GM18951 (cell line): ENCODE data around the gene MEAK7.

Experiments
- POLR2A ChIP-seq: IDR thresholded peaks from 4 replicates; pipeline ENCODE4 v1.6.1; 2011; ENCODE audit warnings: mild to moderate bottlenecking; ENCODE audit not compliant: insufficient read length, insufficient read depth; ENCODE audit errors: extremely low read depth
- in situ Hi-C: fragments of 300-500 bp; cut with MboI; formaldehyde crosslinking; loops from one replicate; pipeline ENCODE4 v1.12.0; 2022; ENCODE audit warnings: low sequenced_read_pairs, mixed read lengths, inconsistent platforms; ENCODE audit not compliant: unreplicated experiment

The MEAK7 gene

GRCh38 chr16:84460406-84461028 is 43.9 kb downstream of the MEAK7 start:
- in situ Hi-C loops, result no loop called here
- TF ChIP-seq POLR2A, result no peak

GRCh38 chr16:84459941-84460405 is 44.5 kb downstream of the MEAK7 start:
- TF ChIP-seq POLR2A, result no peak
- in situ Hi-C loops, result no loop called here

GRCh38 chr16:84459533-84459894 is 44.9 kb downstream of the MEAK7 start:
- TF ChIP-seq POLR2A, result no peak
- in situ Hi-C loops, result no loop called here

- no peak for TF ChIP-seq POLR2A
- in situ Hi-C loops, result no loop called here
These were observed 45.6 kb downstream of the MEAK7 start for GRCh38 chr16:84458606-84459532.

GRCh38 chr16:84455031-84455430 is 49.4 kb downstream of the MEAK7 start:
- in situ Hi-C loops, result no loop called here
- no peak for TF ChIP-seq POLR2A
